ENCODE measurements around the gene TROAP.
"Not testable (repeated sequence)": the region's sequence is repeated elsewhere in the genome, so short reads cannot be mapped to it uniquely, and the experiment has no call there.

GRCh38 chr12:49317118-49317517 is 5.9 kb upstream of the TROAP start:
- TF ChIP-seq POLR2A (IDR thresholded peaks at IDR 0.05; ENCODE audit: low read length); GATA1 (IDR thresholded peaks at IDR 0.05; ENCODE audit: low read depth, low read length): not testable (repeated sequence)

Measured in erythroblast (primary cell).